AG08395 (cell line): ENCODE results near the gene OR2L8.
"Not testable (repeated sequence)": the region's sequence is repeated elsewhere in the genome, so short reads cannot be mapped to it uniquely, and the experiment has no call there.

Experiments used
- DNase-seq: peaks from one replicate; pipeline ENCODE4 v3.0.0; 2012; ENCODE audit warnings: mixed read lengths, low spot score

The OR2L8 gene, protein sequence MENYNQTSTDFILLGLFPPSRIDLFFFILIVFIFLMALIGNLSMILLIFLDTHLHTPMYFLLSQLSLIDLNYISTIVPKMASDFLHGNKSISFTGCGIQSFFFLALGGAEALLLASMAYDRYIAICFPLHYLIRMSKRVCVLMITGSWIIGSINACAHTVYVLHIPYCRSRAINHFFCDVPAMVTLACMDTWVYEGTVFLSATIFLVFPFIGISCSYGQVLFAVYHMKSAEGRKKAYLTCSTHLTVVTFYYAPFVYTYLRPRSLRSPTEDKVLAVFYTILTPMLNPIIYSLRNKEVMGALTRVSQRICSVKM

GRCh38 chr1:247948558-247948957 lies at the start of gene OR2L8:
Gene OR2L8, plus strand, starts transcription at chr1:247948858. Its CDS starts 0 bp downstream, at chr1:247948858.
- DNase-seq = no peak

- no peak for DNase-seq
Observed at GRCh38 chr1:247904122-247904521, 44.5 kb upstream of the OR2L8 start.

- no peak for DNase-seq
Observed at GRCh38 chr1:247905181-247905580, 43.5 kb upstream of the OR2L8 start.

DNA sequence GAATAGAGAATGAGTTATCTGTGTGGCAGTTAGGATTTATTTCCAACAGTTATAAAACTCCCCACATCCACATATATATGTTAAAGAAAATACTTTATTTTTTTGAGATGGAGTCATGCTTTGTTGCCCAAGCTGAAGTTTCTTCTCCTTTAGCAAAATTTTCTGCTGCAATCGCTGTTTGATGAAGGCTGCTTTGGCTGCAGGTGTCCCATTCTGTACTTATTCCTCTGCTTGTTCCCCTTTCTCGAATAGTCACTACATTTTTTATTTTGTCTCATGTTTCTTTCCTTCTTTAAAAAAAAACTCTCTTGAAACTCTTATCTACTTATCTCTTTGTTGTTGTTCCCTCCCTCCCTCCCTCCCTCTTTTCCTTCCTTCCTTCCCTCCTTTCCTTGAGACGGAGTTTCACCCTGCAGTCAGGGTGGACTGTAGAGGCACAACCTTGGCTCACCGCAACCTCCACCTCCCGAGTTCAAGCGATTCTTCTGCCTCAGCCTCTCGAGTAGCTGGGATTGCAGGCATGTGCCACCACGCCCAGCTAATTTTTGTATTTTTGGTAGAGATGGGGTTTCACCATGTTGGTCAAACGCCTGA lies 42.7 kb upstream of the OR2L8 start:
- DNase-seq = no peak

DNA sequence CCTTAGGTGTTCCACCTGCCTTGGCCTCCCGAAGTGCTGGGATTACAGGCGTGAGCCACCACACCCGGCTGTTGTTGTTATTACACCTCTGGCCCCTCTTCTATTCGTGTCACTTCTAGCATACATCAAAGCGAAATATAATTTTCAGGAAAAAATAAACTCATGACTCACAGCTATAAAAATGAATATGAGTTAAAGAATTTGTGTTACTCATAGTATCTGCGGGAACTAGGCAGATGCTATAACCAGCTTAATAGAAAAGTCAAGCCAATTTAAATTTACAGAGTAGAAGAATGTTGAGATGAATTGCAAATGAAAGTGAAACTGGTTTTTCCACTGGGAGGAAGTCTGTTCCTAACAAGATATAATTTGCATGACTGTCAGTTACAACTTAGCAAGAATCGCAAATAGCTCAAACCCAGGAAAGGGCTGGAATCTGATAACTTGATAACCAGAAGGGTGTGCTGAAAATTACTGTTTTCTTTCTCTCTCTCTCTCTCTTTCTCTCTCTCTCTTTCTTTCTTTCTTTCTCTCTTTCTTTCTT lies 42.1 kb upstream of the OR2L8 start:
- DNase-seq = no peak

- no peak for DNase-seq
Observed at GRCh38 chr1:247908766-247909165, 39.9 kb upstream of the OR2L8 start.

DNA sequence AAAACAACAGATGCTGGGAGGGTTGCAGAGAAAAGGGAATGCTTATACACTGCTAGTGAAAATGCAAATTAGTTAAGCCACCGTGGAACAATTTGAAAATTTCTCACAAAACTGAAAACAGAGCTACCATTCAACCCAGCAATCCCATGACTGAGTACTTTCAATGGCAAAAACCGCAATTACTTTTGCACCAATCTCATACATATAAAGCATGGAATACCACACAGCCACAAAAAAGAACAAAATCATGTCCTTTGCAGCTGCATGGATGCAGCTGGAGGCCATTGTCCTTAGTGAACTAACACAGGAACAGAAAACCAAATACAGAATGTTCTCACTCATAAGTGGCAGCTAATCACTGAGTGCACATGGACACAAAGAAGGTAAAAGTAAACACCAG lies 34.9 kb upstream of the OR2L8 start:
- DNase-seq = no peak

DNA sequence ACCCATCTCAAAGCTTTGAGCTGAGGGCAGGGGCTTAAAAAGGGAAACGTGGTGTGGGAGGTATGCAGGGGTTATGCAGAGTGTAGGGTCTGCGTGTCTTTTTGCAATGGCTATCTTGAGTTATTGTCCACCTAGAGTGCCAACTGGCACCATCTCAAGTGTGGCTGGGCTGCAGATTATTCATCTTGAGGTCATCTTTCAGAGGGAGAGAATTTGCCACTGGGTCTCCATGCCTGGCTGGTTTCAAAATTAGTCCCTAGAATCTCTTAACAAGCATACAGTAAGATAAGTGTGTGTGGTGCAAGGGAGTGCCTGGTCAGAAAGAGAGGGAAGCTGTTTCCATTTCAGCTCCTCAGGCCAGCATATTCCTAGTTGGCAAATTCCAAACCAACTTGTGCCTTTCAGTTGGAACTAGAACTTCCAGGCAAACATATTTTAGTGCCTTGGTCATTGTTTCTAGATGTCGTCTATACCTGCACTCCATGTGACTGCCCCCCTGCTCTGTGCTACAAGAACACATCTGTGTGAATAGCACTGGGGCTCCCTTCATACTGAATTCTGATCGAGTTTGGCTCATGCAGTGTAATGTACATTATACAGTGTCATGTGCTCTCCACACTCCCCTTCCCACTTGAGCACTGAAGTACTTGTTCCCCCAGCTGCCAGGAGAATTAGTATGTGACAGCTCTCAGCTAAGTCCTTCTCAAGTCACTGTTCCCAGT lies 33.6 kb upstream of the OR2L8 start:
- DNase-seq = no peak

GRCh38 chr1:247919952-247920351 lies 28.7 kb upstream of the OR2L8 start, which contains the start of gene OR2T8:
Gene OR2T8, plus strand, starts transcription at chr1:247920252. Its CDS starts 766 bp downstream, at chr1:247921018.
- DNase-seq = no peak

- no peak for DNase-seq
Observed at GRCh38 chr1:247923941-247924340, 24.7 kb upstream of the OR2L8 start.

DNA sequence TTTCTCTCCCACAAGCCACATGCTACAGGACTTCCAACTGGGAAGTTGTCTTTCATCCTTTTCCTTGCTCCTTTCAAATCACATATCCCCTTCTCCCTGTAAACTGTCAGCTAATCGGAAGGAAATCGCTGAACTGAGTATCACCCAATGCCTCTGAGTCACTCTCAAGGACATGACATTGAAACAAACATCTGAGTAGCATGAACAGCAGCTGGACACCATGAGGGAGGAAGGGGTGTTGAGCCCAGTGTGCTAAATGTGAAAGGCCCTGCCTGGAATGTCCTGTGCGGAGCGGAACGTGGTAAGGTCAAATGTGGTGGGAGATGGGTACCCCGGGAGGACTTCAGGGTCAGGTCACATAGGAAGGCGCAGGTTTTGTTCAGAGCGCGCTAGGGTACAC lies 23.8 kb upstream of the OR2L8 start, which contains the start of gene OR2AJ1:
OR2AJ1 (plus strand) TSS at position 22 of the 400 bp plus-strand sequence. CDS start 8,880 bp downstream, outside the sequence.
- no peak for DNase-seq

DNA sequence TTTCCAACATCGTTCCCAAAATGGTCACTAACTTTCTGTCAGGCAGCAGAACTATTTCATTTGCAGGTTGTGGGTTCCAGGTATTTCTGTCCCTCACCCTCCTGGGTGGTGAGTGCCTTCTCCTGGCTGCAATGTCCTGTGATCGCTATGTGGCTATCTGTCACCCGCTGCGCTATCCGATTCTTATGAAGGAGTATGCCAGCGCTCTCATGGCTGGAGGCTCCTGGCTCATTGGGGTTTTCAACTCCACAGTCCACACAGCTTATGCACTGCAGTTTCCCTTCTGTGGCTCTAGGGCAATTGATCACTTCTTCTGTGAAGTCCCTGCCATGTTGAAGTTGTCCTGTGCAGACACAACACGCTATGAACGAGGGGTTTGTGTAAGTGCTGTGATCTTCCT lies 14.7 kb upstream of the OR2L8 start:
- DNase-seq = no peak

- DNase-seq = no peak
Observed at GRCh38 chr1:247935781-247936180, 12.9 kb upstream of the OR2L8 start.

DNA sequence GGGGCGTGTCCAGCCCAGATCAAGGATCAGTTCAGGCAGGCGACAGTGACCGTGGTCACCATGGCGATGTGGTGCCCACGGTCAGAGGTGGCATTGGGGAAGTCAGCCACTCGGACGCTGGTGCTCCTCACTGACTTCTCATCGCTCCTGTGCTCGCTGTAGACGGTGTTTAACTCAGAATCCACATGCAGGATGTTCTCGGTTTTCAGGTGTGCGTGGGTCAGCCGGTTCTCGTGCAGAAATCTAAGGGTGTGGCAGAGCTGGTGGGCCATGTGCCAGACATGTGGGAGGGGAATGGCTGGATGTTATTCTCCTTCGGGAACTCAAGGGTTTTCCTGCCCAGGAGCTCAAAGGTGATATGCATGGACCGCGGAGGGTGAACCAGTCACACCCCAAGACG lies 12.2 kb upstream of the OR2L8 start:
- no peak for DNase-seq

GRCh38 chr1:247936965-247937734 lies 11.5 kb upstream of the OR2L8 start:
- DNase-seq = not testable (repeated sequence)

GRCh38 chr1:247942624-247943023 lies 6.0 kb upstream of the OR2L8 start:
- DNase-seq = no peak

DNA sequence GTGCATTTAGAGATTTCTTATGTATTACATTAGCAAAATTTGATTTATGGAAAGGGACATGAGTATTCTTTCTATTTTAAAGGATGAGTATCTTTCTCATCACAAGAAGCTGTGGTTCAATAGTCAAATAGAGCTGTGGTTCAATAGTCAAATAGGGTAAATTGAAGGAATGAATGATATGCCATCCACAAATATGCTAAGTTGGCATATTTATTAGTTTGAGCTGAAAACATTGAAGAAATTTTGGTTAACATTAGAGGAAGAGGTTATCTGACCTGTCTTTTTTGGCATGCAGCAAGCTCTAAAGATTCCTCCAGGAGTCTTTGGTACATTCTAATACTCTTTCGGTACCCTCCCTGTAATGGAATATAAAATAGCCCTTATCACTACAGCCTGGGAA lies 4.8 kb downstream of the OR2L8 start:
- DNase-seq = no peak

- DNase-seq = no peak
Observed at GRCh38 chr1:247961791-247962190, 13.1 kb downstream of the OR2L8 start.

GRCh38 chr1:247962911-247963588 lies 14.4 kb downstream of the OR2L8 start:
- no peak for DNase-seq

GRCh38 chr1:247964933-247965332 lies 16.3 kb downstream of the OR2L8 start, which contains the start of gene OR2AK2:
Gene OR2AK2, plus strand, starts transcription at chr1:247965233. Its CDS starts 144 bp downstream, at chr1:247965377.
- no peak for DNase-seq

GRCh38 chr1:247966532-247967204 lies 18.0 kb downstream of the OR2L8 start:
- DNase-seq = no peak
